Activated naive CD8-positive, alpha-beta T cell treated with anti-CD3 and anti-CD28 coated beads, Interleukin-2, amount 50 U/mL, for 16 hours (primary cell): Measurements from ENCODE around the gene PNPLA7.

ENCODE experiments used
- DNase-seq: peaks from one replicate; pipeline ENCODE4 v3.0.0-alpha.2; 2020; ENCODE audit warnings: low read depth, low spot score

PNPLA7 gene

DNA sequence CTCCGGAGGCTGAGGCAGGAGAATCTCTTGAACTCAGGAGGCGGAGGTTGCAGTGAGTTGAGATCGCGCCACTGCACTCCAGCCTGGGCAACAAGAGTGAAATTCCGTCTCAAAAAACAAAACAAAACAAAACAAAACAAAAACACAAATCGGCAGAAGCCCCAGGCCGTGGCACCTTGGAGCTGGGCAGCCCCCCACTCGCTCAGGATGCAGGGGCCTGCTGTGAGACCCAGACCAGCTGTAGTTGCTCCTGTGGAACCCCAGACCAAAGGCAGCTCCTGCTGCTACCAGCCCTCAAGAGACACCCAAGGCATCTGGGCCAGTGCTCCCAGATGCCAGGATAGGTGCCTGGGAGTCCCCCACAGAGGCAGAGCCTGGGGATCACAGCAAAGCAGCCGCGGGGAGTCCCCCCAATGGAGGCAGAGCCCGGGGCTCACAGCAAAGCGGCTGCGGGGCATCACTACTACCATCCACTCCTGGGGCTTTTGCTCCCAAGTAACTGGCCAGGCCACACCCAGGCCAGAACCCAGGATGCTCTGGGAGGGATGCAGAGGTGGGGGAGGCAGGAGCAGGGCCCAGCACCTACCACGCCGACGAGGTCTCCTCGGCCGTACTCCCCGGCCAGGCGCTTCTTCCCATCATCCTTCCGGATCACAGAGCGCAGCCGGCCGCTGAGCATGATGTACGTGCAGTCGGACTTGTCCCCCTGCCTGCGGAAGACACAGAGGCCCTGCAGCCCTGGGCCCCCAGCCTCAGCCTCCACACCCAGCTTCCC, 53.4 kb downstream of the PNPLA7 start:
- no peak for DNase-seq

DNA sequence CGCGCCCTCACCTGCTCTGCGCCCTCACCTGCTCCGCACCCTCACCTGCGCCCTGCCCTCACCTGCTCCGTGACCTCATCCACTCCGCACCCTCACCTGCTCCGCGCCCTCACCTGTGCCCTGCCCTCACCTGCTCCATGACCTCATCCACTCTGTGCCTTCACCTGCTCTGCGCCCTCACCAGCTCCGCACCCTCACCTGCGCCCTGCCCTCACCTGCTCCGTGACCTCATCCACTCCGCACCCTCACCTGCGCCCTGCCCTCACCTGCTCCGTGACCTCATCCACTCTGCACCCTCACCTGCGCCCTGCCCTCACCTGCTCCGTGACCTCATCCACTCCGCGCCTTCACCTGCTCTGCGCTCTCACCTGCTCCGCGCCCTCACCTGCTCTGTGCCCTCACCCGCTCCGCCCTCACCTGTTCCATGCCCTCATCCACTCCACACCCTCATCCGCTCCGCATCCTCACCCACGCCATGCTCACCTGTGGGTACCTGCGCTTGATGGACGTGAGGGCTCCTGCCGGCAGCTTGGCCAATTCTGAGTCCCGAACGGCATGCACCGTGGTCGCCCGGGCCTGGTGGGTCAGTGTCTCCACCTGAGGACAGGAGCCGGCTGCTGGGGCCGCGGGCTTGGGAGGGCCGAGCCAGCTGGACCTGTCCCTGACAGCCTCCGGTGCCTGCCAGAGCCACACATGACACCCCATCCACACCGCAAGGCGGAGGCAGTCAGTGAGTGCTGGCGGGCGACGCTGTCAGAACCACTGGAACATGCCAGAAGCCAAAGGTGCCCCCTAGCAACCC, 55.5 kb downstream of the PNPLA7 start:
- DNase-seq, result no peak

DNA sequence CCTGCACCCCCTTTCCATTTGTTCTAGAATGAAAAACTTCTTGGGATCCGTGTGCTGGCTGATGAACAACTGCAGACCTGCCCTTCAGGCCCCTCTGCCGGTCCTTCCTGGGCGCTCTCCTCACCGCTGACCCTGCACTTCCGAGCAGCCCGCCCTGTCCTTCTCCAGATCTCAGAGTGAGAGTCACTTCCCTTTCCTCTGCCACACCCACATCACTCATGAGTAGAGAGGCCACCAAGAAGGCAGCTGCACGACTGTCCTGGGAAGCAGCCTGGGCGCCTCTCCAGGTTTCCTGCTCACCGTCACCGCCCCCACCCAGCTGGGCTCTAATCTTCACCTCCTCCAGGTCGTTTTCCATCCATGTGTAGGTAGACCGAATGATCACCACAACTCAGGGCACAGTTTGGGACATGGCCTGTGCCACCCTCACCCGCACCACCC, 56.1 kb downstream of the PNPLA7 start:
- no peak for DNase-seq

DNA sequence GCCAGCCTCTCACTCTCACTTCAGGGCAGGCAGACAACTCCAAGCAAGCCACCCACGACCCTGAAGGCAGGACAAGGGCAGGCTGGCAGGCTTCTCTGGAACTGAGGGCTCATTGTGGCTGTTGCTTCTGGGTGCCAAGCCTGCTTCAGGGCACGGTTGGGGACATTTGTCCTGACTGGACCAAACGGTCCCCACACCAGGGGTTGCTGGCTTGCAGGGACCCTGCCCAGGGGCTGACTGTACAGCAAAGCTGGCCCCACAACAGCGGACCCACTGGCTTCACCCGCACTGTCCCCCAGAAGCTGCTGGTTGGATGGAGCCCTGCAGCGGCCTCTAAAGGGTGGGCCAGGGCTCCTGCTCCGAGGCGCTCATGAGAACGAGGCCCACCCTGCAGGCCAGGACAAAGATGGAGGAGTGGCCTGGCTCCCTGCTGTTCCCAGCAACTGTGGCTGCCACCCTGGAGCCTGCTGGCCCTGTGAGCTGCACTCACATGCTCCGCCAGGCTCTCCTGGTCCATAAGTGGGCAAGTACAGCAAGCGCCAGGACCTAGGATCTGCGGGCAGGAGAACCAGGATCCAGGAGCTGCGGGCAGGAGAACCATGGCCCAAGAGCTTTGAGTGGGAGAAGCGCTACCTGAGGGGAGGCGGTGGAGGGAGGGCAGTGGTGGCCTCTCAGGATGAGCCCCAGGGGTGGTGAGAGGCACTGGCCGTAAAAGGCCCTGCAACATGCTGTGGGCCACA, 56.7 kb downstream of the PNPLA7 start:
- DNase-seq, result no peak

DNA sequence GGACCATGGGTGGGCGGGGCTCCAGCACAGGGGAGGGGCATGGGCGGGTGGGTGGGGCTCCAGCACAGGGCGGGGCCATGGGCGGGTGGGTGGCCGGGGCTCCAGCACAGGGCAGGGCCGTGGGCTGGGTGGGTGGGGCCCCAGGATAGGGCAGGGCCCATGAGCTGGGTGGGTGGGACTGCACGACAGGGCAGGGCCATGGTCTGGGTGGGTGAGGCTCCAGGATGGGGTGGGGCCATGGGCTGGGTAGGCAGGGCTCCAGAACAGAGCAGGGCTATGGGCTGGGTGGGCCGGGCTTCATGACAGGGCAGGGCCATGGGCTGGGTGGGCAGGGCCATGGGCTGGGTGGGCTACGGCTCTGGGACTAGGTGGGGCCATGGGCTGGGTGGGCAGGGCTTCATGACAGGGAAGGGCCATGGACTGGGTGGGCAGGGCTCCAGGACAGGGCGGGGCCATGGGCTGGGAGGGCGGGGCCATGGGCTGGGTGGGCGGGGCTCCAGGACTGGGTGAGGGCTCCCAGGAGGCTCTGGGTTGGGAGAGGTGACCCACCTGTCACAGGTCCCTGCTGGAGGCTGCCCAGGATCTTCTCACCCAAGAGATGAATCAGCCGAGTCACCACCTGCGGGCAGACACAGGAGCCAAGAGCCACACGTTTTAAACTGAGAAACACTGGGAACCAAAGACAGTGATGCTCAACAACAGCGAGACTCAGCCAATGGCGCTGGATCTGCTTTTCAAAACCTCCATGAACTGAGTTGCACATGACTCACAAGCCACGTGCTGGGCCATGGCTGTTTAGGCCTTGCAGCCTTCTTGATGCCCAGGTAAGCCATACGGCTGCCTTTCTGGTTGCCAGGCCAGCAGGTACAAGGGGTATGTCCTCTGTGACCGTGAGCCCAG, 57.5 kb downstream of the PNPLA7 start:
- DNase-seq, result no peak

DNA sequence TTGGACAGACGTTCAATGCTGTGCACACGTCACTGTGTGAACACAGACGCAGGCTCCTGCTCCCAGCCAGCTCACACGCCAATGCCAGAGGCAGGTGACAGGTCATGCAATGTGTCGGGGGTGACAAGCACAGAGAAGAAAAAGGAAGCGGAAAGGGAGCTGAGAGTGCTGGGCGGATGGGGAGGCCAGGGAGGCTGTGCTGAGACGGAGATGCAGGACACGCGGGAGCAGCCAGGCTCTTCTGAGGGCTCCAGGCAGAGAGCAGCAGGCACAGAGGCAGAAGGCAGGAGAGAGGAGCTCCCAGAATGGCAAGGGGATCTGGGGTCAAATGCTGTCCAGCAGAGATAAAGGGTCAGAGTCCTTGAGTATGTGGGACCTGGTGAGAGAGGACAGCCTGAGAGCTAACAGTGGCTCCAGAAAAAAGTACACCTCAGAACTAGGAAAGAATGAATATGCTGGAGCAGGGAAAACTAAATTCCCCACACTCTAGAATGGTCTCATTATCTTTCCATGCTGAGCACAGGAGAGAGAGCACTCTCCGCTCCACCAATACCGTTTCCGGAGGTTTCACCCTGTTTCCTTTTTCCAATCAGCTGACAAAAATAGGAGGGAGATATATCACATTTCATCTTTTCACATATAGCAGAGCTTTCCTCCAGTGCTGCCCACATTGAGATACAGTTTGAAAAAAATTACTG, 58.3 kb downstream of the PNPLA7 start:
- no peak for DNase-seq

DNA sequence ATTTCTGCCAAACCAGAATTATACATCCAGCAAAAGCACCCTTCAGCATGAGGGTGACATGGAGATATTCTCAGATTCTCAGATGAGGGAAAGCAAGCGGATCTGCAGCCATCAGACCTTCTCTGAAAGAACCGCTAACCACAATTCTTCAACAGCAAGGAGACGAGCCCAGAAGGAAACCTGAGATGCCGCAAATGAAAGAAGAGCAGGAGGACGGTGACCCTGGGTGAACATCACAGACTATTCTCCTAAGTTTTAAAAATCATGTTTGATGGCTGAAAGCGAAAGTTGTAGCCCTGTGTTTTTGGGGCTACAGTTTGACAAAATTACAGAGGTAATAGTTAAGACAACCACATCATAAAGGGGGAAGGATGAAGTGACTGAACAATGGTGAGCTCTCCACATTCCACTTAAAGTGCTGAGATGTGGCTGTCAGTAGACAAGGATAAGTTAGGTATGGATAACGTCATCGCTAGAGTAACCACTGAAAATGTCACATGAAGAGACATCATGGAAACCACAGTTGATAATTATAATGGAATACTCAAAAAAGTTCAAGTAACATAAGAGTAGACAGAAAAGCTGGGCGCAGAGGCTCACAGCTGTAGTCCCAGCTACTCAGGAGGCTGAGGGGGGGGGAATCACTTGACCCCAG, 59.5 kb downstream of the PNPLA7 start:
- DNase-seq, result no peak

DNA sequence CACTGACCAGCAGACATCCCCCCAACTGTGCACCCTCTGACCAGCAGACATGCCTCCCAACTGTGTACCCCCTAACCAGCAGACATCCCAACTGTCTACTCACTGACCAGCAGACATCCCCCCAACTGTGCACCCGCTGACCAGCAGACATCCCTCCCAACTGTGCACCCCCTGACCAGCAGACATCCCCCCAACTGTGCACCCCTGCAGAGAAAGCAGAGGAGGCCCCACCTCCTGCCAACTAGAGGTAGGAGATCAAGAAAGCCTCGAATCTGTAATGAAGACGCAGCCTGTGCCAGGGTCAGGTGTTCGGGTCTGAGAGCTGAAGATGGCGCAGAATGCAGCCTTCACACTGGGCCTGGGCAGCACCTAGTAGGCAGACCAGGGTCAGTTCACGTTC, 61.3 kb downstream of the PNPLA7 start:
- DNase-seq, result no peak

DNA sequence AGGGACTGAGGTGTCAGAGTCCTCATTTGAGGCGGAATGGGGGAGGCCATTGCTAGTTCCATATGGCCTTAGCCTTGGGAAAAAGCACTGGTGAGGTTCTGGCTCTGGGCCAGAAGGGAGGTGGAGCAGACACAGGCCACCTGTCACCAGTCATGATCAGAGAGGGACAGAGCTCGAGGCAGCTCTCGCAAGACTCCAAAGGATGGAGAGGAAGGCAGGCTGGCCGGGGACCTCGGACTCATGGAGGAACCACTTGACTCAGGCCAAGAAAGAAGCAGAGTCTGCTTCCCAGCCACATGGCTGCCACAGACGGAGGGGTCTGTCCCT, 61.9 kb downstream of the PNPLA7 start:
- DNase-seq, result no peak

DNA sequence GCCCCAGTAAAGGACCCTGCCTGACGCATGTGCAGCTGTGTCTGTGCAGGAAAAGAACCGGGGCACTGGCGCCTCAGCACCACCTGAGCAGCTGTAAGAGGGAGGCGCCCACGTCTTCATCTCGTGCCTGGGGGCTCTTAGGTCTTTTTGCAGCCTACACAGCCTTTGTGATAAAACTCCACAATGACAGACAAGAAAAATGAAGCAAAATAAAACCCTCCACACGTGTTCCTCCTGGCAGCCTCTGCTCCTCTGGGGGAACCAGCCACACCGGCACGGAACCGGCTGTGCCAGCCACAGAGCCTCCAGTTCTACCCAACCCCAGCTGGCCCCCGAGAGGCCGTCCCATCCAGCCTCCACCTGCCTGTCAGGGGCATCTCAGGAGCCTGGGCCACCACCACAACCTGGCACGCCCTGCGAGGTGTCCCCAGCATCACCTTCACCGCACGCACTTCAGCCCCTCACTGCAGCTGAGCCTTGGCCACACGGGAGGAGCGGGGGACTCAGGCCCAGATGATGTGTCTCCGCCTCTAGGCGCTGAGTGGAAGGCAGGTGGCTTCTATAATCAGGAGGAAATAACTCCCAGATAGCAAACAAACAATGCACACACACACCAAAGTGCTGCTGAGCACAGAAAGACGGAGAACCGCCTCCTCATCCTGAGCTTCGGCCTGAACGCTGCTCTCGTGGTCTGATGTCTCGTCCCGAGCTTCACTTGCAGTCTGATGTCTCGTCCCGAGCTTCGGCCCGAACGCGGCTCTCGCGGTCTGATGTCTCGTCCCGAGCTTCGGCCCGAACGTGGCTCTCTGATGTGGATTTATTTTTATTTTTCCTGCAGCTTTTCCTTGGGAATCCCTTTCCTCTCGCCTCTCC, 62.5 kb downstream of the PNPLA7 start:
- no peak for DNase-seq

DNA sequence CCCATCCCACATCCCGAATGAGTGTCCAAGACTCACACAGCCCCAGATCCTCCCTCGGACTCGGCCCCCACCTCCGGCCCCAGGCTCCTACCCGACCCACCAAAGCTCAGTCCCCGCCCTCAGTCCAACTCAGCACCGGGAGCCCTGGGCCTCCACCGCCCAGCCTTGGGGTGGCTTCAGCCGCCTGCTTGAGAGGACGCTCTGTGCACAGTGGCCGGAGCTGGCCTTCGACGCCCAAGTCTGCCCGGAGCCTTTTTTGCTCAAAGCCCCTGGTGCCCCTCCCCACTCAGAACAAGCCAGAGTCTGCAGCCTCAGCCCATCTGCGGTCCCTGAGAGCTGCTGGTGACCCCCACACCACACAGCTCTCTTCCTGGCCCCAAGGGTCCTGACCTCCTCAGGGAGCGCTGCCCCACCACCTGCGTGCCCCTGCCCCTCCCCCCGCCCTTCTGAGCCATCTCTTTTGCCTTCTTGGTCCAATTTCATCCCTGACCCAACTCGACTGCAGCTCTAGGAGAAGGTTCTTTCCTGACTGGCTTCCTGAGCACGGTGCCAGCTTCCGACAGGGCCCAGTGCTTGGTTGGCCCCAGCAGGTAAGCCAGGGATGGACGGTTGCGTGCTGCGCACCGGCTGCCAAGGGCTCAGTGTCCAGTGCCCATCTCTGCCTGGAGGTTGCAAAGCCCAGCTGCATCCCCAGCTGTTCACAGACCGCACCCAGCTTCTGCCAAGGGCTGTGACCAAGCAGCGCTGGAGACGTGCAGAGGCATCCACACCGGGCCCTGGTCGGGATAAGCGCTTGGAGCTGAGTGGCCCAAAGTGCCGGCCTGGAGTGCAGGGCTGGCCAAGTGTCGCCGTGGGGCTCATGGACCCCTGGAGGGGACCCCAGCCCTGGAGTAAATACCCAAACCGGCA, 63.4 kb downstream of the PNPLA7 start:
- DNase-seq, result no peak

DNA sequence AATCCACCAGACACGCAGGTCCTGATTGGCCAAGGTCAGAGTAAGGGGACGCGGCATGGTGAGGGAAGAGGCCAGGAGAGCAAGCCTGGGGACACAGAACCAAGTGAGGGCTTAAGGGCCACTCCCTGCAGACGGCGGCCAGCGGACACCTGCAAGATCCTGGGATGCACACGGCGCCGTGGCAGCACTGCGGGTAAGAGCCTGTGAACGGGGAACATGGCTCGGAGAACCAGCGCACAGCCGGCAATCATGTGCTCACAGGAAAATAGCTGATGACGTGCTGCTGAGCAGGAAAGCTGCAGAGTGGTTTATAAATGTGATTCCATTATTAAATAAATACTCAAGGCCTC, 64.1 kb downstream of the PNPLA7 start:
- no peak for DNase-seq

DNA sequence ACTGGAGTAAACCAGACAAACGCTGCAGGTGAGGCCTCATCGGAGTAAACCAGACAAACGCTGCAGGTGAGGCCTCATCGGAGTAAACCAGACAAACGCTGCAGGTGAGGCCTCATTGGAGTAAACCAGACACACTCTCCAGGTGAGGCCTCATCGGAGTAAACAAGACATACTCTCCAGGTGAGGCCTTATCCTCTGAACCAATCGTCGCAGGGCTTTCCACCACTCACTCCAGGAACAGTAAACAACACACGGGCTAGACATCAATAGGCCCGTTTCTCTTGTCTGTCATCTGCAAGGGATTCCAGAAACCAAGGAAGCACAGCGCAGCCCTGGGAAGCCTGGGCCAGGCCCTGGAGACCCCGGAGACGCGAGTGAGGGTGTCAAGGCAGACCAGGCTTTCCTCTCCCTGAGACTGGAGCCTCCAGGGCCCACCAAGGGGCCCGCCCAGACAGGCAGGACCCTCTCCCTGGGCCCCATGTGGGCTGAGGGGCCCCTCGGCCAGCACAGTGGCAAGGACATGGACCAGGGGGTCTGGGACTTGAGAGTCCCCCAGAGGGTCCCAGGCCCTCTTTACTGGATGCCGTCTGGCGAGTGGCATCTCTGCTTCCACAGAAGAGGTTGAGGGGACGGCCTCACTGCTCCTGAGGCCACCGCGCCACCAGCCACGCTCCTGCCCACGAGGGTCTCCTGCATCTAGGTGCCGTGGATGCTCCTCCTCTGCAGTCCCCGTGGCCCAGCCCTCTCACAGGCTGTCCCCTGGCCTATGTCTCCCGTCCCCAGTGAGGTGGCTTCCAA, 64.7 kb downstream of the PNPLA7 start:
- no peak for DNase-seq

DNA sequence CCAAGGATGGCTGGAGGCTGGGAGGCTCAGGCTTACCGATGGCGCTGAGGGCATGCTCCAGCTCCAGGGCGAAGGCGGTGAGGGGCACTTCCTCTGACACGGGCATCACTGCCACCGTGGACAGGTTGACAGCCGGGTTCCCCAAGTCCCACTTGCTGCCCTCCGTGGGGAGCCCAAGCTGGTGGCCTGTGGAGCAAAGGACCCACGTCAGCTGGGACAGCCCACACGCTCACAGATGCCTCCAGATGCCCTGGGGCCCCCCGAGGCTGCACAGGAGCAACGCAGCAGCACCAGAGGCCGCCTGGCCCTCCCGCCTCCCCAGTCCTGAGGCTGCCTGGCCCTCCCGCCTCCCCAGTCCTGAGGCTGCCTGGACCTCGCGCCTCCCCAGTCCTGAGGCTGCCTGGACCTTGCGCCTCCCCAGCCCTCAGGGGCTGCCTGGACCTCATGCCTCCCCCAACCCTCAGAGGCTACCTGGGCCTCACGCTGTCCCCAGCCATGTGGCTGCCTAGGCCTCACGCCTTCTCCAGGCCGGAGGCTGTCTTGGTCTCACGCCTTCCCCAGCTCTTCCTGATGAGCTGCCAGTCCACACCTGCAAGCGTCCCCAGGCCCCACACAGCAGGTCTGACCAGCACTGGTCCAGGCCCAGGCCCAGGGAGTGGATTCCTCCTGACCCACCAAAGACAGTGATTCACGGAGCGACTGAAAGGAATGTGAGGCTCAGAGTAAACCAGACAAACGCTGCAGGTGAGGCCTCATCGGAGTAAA, 65.5 kb downstream of the PNPLA7 start:
- DNase-seq, result no peak

DNA sequence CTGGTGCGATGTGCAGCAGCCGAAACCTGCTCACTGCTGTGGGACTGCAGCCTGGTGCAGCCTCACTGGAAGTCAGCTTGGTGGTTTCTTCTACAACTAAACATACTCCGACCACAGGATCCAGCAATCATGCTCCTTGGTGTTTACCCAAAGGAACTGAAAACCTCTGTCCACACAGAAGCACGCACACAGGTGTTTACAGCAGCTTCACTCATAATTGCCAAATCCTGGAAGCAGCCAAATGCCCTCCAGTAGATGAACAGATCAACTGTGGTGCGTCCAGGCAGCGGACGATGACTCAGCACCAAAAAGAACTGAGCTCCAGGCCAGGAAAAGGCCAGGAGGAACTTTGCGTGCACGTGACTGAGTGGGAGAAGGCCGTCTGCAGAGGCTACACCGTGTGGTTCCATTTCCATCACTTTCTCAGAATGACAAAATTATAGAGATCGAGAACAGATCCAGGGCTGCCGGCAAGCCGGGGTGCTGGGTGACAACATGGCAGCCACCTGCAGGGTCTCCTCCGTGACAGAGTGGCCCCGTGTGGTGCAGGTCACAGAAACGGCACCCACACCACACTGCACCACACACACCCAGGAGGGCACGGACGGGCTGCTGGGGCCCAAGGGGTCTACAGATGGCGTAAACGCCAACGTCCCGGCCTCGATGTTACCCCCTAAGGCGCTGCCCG, 68.0 kb downstream of the PNPLA7 start:
- DNase-seq, result no peak
